ENCODE results near the gene FRMPD3. TPM values are rescaled to one million over a fixed set of nuclear protein-coding genes. Genes with fewer than 3 reads are reported as not detected.
"Not testable (repeated sequence)": the region's sequence is repeated elsewhere in the genome, so short reads cannot be mapped to it uniquely, and the experiment has no call there.

Gene FRMPD3
- total RNA-seq, 4 donors from 2014 or later: not detected

DNA sequence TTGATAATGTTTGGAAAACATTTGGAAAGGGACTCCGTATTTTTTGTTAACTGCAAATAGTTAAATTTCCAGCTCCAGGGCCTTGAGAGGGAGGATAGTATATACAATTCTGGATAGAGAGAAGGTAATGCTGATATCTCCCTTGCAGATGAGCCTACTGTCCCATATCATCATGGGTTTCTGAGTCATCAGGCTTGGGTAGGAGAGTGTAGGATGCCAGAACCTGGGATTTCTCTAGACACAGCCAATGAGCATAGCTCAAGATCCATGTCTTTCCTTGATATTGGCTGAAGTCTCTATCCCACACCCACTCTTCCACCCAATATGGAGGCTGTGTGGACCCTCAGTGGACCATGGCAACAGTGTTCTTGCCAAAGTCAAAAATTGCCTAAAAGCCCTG, 7.8 kb downstream of the FRMPD3 start:
- 83 to 91% methylated on average over 1 of the region's 1 CpG for WGBS, 2 donors
- DNase-seq (ENCODE audit: low spot score in 2 of 2): no peak
- H3K9me3 ChIP-seq: no peaks in the 10 kb centered on the region
- no peak overlapping the region for H3K27ac ChIP-seq
- H3K36me3 ChIP-seq: no peaks in the 10 kb centered on the region
- H3K27me3 ChIP-seq: peaks cover 0 to 22% of the 10 kb centered on the region in 2 donors
- no peak overlapping the region for H3K4me3 ChIP-seq
- TF ChIP-seq POLR2A (IDR thresholded peaks at IDR 0.05) (no peak), EP300 (IDR thresholded peaks at IDR 0.05) (no peak)
- TF ChIP-seq, protein P1, sequence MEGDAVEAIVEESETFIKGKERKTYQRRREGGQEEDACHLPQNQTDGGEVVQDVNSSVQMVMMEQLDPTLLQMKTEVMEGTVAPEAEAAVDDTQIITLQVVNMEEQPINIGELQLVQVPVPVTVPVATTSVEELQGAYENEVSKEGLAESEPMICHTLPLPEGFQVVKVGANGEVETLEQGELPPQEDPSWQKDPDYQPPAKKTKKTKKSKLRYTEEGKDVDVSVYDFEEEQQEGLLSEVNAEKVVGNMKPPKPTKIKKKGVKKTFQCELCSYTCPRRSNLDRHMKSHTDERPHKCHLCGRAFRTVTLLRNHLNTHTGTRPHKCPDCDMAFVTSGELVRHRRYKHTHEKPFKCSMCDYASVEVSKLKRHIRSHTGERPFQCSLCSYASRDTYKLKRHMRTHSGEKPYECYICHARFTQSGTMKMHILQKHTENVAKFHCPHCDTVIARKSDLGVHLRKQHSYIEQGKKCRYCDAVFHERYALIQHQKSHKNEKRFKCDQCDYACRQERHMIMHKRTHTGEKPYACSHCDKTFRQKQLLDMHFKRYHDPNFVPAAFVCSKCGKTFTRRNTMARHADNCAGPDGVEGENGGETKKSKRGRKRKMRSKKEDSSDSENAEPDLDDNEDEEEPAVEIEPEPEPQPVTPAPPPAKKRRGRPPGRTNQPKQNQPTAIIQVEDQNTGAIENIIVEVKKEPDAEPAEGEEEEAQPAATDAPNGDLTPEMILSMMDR (IDR thresholded peaks at IDR 0.05): no peak
- no peaks in the 10 kb centered on the region for H3K4me1 ChIP-seq

DNA sequence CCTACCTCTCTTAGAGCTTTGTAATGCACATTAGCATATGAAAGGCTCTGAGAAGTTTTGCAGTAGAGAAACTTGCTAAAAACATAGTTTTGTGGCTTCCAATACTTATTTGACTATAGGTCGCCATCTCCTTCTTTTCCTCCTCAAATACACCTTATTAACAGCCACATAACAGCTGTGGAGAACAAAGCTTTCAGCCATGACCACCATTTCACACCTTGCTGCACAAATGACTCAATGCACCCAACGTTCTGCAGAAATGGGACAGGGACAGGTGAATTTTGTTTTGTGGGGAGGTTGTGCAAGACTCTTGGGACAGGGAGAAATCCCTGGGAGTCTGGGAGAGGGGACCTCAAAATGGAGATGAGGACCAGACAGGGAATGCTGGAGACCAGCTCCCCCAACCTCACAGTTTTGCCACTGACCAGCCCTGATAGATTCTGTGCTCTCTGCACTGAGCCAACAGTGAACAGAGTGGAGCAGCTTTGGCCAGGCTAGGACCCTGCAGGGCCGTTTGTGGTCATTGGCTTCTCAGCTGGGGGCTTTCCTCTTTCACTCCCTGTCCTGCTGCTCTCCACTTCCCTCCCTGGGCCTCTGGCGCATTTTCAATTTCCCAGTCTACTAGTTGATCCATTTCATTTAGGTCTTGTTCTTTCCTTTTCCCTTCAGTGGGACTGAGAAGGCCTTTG, 16.6 kb downstream of the FRMPD3 start:
- Histone ChIP-seq H3K4me3 (no peak overlapping the region), H3K27ac (no peak overlapping the region)
- 45 to 56% methylated on average over 4 of the region's 4 CpGs for WGBS, 2 donors

DNA sequence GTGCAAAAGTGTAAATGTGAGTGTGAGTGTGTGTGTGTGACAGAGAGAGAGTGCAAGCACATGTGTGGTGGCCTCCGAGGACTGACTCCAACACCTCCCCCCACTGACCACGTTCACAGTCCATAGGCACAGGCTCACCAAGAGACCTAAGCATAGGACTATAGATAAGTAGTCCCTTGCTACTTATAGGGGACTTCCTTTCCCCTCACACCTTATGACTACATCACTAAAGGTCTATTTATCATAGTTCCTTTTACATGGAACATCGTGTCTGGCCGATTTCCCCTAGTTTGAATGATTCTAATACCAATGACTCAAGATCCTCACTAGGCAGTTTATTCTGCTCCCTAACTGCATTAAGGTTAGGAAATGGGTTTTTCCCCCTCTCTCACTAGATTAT, 17.8 kb downstream of the FRMPD3 start:
- Histone ChIP-seq H3K27ac (no peak overlapping the region), H3K4me3 (no peak overlapping the region), H3K4me1 (no peaks in the 10 kb centered on the region), H3K36me3 (no peaks in the 10 kb centered on the region), H3K27me3 (peaks cover 0 to 16% of the 10 kb centered on the region in 2 donors), H3K9me3 (no peaks in the 10 kb centered on the region)
- TF ChIP-seq, protein P1 (IDR thresholded peaks at IDR 0.05): no peak
- TF ChIP-seq POLR2A (IDR thresholded peaks at IDR 0.05): no peak
- 73 to 85% methylated on average over 4 of the region's 4 CpGs for WGBS, 2 donors
- no peak for DNase-seq (ENCODE audit: low spot score in 2 of 2)

More for the DNA sequence above, 16.6 kb downstream of the FRMPD3 start:
- Histone ChIP-seq H3K4me1 (no peaks in the 10 kb centered on the region), H3K27me3 (peaks cover 0 to 23% of the 10 kb centered on the region in 2 donors), H3K9me3 (no peaks in the 10 kb centered on the region), H3K36me3 (no peaks in the 10 kb centered on the region)
- TF ChIP-seq EP300 (IDR thresholded peaks at IDR 0.05): no peak
- TF ChIP-seq POLR2A (IDR thresholded peaks at IDR 0.05): no peak
- TF ChIP-seq, protein P1 (IDR thresholded peaks at IDR 0.05): no peak
- no peak for DNase-seq (ENCODE audit: low spot score in 2 of 2)

DNA sequence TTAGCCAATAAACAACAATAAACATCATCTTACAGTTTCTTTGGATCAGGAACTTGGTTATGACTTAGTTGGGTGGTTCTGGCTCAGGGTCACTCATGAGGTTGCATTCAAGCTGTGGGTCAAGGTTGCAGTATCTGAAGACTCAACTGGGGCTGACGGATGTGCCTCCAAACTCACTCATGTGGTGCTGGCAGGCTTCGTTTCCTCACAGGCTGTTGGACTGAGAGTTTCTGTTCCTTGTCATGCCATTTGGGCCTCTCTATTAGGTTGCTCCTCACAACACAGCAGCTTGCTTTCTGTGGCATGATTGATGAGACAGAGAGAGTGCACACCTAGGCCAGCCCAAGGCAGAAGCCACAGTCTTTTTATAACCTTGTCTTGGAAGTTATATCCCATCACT, 20.7 kb downstream of the FRMPD3 start:
- no peak for DNase-seq (ENCODE audit: low spot score in 2 of 2)
- 70 to 71% methylated on average over 2 of the region's 2 CpGs for WGBS, 2 donors
- no peaks in the 10 kb centered on the region for H3K9me3 ChIP-seq
- TF ChIP-seq, protein P1 (IDR thresholded peaks at IDR 0.05): no peak
- TF ChIP-seq EP300 (IDR thresholded peaks at IDR 0.05): no peak
- no peak for TF ChIP-seq POLR2A (IDR thresholded peaks at IDR 0.05)
- no peaks in the 10 kb centered on the region for H3K36me3 ChIP-seq
- H3K27ac ChIP-seq: no peak overlapping the region
- peaks cover 0 to 6% of the 10 kb centered on the region in 2 donors for H3K27me3 ChIP-seq
- H3K4me3 ChIP-seq: no peak overlapping the region
- no peaks in the 10 kb centered on the region for H3K4me1 ChIP-seq

DNA sequence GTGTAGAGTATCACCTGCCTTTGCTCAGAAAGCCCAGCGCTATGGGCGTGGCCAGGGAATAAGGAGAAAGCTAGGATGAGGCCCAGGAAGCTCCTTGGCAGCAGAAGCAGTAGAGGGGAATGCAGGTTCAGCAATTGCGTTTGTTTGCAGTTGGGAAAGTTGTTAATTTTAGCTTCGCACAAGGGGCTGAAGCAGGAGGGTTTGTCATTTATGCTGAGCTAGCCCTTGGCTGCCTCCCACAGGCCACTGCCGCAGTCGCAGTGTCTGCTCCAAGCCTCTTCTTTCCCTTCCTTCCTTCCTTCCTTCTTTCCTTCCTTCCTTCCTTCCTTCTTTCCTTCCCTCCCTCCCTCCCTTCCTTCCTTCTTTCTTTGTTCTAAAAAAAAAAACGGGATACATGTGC, 21.5 kb downstream of the FRMPD3 start:
- H3K27me3 ChIP-seq: peaks cover 0 to 6% of the 10 kb centered on the region in 2 donors
- no peaks in the 10 kb centered on the region for H3K9me3 ChIP-seq
- 44 to 47% methylated on average over 7 of the region's 7 CpGs for WGBS, 2 donors
- no peaks in the 10 kb centered on the region for H3K36me3 ChIP-seq
- no peak overlapping the region for H3K4me3 ChIP-seq
- DNase-seq (ENCODE audit: low spot score in 2 of 2): no peak
- TF ChIP-seq, protein P1 (IDR thresholded peaks at IDR 0.05): no peak
- TF ChIP-seq EP300 (IDR thresholded peaks at IDR 0.05): no peak
- TF ChIP-seq POLR2A (IDR thresholded peaks at IDR 0.05): no peak
- no peaks in the 10 kb centered on the region for H3K4me1 ChIP-seq
- no peak overlapping the region for H3K27ac ChIP-seq

DNA sequence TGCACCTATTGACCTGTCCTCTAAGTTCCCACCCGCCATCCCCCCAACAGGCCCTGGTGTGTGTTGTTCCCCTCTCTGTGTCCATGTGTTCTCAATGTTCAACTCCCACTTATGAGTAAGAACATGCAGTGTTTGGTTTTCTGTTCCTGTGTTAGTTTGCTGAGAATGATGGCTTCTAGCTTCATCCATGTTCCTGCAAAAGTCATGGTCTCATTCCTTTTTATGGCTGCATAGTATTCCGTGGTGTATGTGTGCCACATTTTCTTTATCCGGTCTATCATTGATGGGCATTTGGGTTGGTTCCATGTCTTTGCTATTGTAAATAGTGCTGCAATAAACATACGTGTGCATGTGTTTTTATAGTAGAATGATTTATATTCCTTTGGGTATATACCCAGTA, 22.0 kb downstream of the FRMPD3 start:
- 67 to 79% methylated on average over 3 to 4 of the region's 4 CpGs for WGBS, 2 donors
- H3K4me3 ChIP-seq; H3K36me3 ChIP-seq; H3K9me3 ChIP-seq; H3K4me1 ChIP-seq; DNase-seq (ENCODE audit: low spot score in 2 of 2); H3K27me3 ChIP-seq; H3K27ac ChIP-seq: not testable (repeated sequence)

All from tibial nerve (tissue), 4 donors.